ENCODE results near the gene TRMT61B. TPM values are rescaled to one million over a fixed set of nuclear protein-coding genes. Genes with fewer than 3 reads are reported as not detected.

Gene TRMT61B
- total and polyA plus RNA-seq, 2 experiments from 2014 or later: 34.7 to 52.7 TPM

- Mint-ChIP-seq H3K36me3 (ENCODE audit: low read depth) (no peaks in the 10 kb centered on the region), H3K27me3 (ENCODE audit: insufficient read depth, low read depth, poor library complexity) (no peaks in the 10 kb centered on the region), H3K27ac (no peak overlapping the region), H3K4me3 (no peak overlapping the region), H3K9me3 (no peaks in the 10 kb centered on the region), H3K4me1 (no peaks in the 10 kb centered on the region)
- Histone ChIP-seq H4K20me1 (replicated peaks; ENCODE audit: insufficient read depth) (no peaks in the 10 kb centered on the region), H2AFZ (no peak overlapping the region), H3K4me3 (no peak overlapping the region), H3K79me2 (replicated peaks; ENCODE audit: insufficient read depth) (no peaks in the 10 kb centered on the region), H3K27me3 (ENCODE audit: insufficient read depth) (no peaks in the 10 kb centered on the region), H3K4me1 (ENCODE audit: insufficient read depth) (no peaks in the 10 kb centered on the region), H3K4me2 (no peak overlapping the region), H3K9me2 (ENCODE audit: insufficient read depth) (no peaks in the 10 kb centered on the region), H3K27ac (ENCODE audit: low read depth) (no peak overlapping the region), H3F3A (replicated peaks; ENCODE audit: low read depth) (no peaks in the 10 kb centered on the region), H3K36me3 (ENCODE audit: insufficient read depth) (no peaks in the 10 kb centered on the region)
- TF ChIP-seq JUNB (IDR thresholded peaks at IDR 0.05; ENCODE audit: unreplicated experiment): no peak
- TF ChIP-seq EZH2 (IDR thresholded peaks at IDR 0.05; ENCODE audit: low read depth, unreplicated experiment): no peak
- no peak for TF ChIP-seq ETS1 (IDR thresholded peaks at IDR 0.05)
- no peak for TF ChIP-seq ZNF462 (CRISPR knock-in tag; IDR thresholded peaks at IDR 0.05)
- no peak for TF ChIP-seq STAT1 (IDR thresholded peaks at IDR 0.05; ENCODE audit: unreplicated experiment)
- no peak for TF ChIP-seq ZNF114 (CRISPR knock-in tag; IDR thresholded peaks at IDR 0.05)
- no peak for TF ChIP-seq REST (IDR thresholded peaks at IDR 0.05; ENCODE audit: unreplicated experiment)
- no peak for TF ChIP-seq POLR2AphosphoS5 (IDR thresholded peaks at IDR 0.05; ENCODE audit: low read depth)
- no peak for TF ChIP-seq ZNF331 (CRISPR knock-in tag; IDR thresholded peaks at IDR 0.05; ENCODE audit: low read depth)
- TF ChIP-seq NANOG (IDR thresholded peaks at IDR 0.05; ENCODE audit: borderline replicate concordance): no peak
- no peak for TF ChIP-seq EZH2phosphoT487 (IDR thresholded peaks at IDR 0.05; ENCODE audit: unreplicated experiment)
- no peak for TF ChIP-seq CTCF (conservative IDR thresholded peaks at IDR 0.05; ENCODE audit: low read depth in 2 of 2)
- no peak for TF ChIP-seq CREB1 (CRISPR knock-in tag; IDR thresholded peaks at IDR 0.05; ENCODE audit: low read depth)
- ATAC-seq: no peak
- no peak for DNase-seq (ENCODE audit: low spot score)
Measured at GRCh38 chr2:28835781-28836180, 34.3 kb downstream of the TRMT61B start.
